ENCODE measurements around the gene PBXIP1.

Gene PBXIP1

DNA sequence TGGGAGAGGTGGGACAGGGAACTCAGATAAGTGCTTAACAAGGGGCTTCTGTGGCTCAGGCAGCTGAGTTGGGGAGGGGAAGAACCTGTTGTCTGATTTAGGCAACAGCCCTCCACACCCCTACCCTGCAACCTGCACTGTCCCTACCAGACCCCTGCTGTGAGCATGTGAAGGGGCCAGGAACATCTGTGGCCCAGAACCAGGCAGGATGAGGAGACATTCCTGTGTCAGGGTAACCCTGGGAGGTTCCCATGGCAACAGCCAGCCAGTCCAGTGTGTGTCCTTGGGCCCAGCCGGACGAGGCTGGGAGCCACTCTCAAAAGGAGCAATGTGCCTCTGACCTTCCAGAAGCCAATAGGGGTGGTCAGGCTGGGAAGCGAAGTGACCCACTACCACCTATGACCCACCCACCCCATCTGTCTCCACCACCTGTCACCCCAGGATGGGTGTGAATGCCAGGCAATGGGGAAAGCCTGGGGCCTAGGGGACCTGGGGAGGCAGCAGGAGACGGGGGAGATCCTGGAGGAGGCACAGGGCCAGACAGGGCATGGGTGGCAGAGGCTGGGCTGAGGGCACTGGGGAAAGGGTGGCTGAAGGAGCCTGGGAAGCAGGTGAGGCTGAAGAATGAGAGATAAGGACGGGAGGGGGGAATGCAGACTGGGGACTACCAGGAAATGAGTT is 14.4 kb downstream of the PBXIP1 start:
- WGBS, 2 experiments (ENCODE audit: insufficient coverage in 2 of 2): 70 to 85% methylated on average over 3 to 4 of the region's 5 CpGs

DNA sequence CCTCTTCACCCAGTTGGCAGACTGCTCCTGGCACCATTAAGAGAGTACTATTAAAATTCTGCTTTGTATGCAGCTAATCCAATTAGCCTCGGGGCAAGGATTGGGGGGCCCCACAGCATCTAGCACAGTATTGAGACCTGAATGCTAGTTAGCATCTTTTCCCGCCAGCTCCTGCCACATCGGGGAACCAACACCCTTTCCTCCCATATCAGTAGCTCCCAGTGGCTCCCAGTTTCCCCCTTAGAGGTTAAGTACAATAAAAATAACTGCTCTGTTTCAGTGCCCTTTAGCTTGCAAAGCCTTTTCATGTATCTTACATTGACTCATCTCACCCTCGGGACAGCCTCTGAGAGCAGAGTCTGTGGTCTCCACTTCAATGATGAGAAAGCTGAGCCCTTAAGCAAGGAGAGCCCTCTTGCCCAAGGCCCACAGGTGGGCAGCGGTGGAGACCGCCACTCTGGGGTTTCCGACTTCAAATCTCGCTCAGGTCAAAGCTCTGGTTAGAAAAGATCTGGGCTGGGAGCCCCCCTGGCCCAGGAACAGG is 15.2 kb downstream of the PBXIP1 start:
- no peak overlapping the region for H3K4me3 ChIP-seq (ENCODE audit: extremely low read depth, insufficient read depth, low read length, poor library complexity, severe bottlenecking)
- peaks cover 13% of the 10 kb centered on the region for H3K36me3 ChIP-seq (ENCODE audit: control insufficient read depth, insufficient read depth, low read length)
- no peaks in the 10 kb centered on the region for H3K9me3 ChIP-seq (ENCODE audit: control insufficient read depth, low read length)
- peaks cover 11% of the 10 kb centered on the region for H3K4me1 ChIP-seq (ENCODE audit: control insufficient read depth, insufficient read depth, low read length, poor library complexity, severe bottlenecking)
- no peak overlapping the region for H3K27ac ChIP-seq (ENCODE audit: low read depth, low read length, severe bottlenecking)
- WGBS, 2 experiments (ENCODE audit: insufficient coverage in 2 of 2): 94% methylated on average over 7 to 8 of the region's 8 CpGs

More for the DNA sequence above, 14.4 kb downstream of the PBXIP1 start:
- H3K36me3 ChIP-seq (ENCODE audit: control insufficient read depth, insufficient read depth, low read length): peaks cover 19% of the 10 kb centered on the region
- H3K9me3 ChIP-seq (ENCODE audit: control insufficient read depth, low read length): no peaks in the 10 kb centered on the region
- H3K4me1 ChIP-seq (ENCODE audit: control insufficient read depth, insufficient read depth, low read length, poor library complexity, severe bottlenecking): peaks cover 11% of the 10 kb centered on the region
- H3K27ac ChIP-seq (ENCODE audit: low read depth, low read length, severe bottlenecking): peak overlapping the region; percentile 16
- no peak overlapping the region for H3K4me3 ChIP-seq (ENCODE audit: extremely low read depth, insufficient read depth, low read length, poor library complexity, severe bottlenecking)

DNA sequence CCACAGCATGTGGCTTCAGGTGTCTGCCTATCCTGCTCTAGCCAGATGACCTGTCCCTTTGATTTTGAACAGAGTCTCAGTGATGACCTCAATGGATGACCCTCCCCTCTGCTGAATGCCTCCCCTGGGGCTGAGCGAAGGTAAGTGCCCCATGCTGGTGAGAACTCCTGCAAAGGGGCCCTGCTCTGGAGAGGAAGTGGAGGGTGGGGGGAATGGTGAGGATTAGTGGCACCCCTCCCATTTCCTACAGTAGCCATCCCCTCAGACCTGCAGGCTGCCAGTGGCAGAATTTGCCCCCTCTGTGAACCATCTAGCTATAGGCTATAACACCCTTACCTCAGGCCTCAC is 15.7 kb downstream of the PBXIP1 start:
- no CpG with 5 or more reads among the region's 1 CpG for WGBS, 2 experiments (ENCODE audit: insufficient coverage in 2 of 2)

DNA sequence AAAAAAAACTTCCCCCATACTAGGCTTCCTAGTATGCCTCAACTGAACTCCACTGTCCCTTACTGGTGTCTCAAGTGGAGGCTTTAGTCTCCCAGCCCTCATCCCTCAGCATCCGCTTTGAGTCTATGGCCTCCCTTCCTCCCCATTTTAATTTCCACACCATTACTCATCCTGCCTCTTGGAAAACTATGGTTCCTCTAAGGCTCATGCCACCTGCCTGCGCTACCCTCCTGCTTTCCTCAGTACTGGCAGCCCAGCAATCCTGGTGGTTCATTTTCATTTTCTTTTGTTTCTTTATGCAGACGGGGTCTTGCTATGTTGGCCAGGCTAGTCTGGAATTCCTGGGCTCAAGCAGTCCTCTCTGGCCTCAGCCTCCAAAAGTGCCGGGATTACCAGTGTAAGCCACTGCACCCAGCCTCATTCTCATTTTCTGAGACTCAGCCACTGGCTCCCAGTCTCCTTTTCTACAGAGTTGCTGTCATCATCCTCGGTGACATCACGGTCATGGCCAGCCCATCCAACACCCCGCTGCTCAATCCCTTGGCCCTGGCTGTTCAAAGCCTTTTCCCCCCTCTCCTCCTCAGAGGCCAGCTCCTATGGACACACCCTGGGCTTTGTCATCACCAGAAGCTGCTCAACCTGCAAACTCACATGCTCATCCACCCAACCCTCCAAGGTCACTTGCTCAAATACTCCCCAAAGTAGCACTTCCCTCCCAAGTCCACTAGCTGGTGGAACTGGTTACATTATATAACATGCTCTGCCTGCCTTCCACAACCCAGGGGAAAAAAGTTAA is 17.1 kb downstream of the PBXIP1 start:
- no peaks in the 10 kb centered on the region for H3K9me3 ChIP-seq (ENCODE audit: control insufficient read depth, low read length)
- peaks cover 11% of the 10 kb centered on the region for H3K4me1 ChIP-seq (ENCODE audit: control insufficient read depth, insufficient read depth, low read length, poor library complexity, severe bottlenecking)
- H3K27ac ChIP-seq (ENCODE audit: low read depth, low read length, severe bottlenecking): no peak overlapping the region
- 95 to 98% methylated on average over 7 of the region's 7 CpGs for WGBS, 2 experiments (ENCODE audit: insufficient coverage in 2 of 2)
- no peak overlapping the region for H3K4me3 ChIP-seq (ENCODE audit: extremely low read depth, insufficient read depth, low read length, poor library complexity, severe bottlenecking)
- H3K36me3 ChIP-seq (ENCODE audit: control insufficient read depth, insufficient read depth, low read length): no peaks in the 10 kb centered on the region

More for the DNA sequence above, 15.7 kb downstream of the PBXIP1 start:
- Histone ChIP-seq H3K4me1 (ENCODE audit: control insufficient read depth, insufficient read depth, low read length, poor library complexity, severe bottlenecking) (peaks cover 11% of the 10 kb centered on the region), H3K9me3 (ENCODE audit: control insufficient read depth, low read length) (no peaks in the 10 kb centered on the region), H3K36me3 (ENCODE audit: control insufficient read depth, insufficient read depth, low read length) (peaks cover 9% of the 10 kb centered on the region), H3K27ac (ENCODE audit: low read depth, low read length, severe bottlenecking) (no peak overlapping the region), H3K4me3 (ENCODE audit: extremely low read depth, insufficient read depth, low read length, poor library complexity, severe bottlenecking) (no peak overlapping the region)

DNA sequence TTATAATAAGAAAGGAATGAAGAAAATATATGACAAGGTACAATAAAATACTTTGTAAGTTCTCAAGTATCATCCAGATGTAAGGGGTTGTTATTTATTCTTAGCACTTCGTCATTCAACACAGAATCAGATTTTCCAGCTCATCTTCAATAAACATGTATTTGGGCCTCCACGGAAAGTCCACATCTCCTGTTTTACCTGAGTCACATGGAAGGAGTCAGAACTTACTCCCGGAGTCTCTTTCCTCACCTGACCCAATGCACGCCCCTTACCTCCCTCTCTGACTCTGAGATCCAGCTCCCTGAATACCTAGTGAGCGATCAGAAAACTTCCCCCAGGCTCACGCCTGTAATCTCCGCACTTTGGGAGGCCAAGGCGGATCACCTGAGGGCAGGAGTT is 17.9 kb downstream of the PBXIP1 start:
- Histone ChIP-seq H3K9me3 (ENCODE audit: control insufficient read depth, low read length) (no peaks in the 10 kb centered on the region), H3K4me1 (ENCODE audit: control insufficient read depth, insufficient read depth, low read length, poor library complexity, severe bottlenecking) (peaks cover 11% of the 10 kb centered on the region), H3K4me3 (ENCODE audit: extremely low read depth, insufficient read depth, low read length, poor library complexity, severe bottlenecking) (peak overlapping the region; percentile 59), H3K36me3 (ENCODE audit: control insufficient read depth, insufficient read depth, low read length) (no peaks in the 10 kb centered on the region), H3K27ac (ENCODE audit: low read depth, low read length, severe bottlenecking) (peak overlapping the region; percentile 100)
- 94 to 96% methylated on average over 6 to 7 of the region's 8 CpGs for WGBS, 2 experiments (ENCODE audit: insufficient coverage in 2 of 2)

DNA sequence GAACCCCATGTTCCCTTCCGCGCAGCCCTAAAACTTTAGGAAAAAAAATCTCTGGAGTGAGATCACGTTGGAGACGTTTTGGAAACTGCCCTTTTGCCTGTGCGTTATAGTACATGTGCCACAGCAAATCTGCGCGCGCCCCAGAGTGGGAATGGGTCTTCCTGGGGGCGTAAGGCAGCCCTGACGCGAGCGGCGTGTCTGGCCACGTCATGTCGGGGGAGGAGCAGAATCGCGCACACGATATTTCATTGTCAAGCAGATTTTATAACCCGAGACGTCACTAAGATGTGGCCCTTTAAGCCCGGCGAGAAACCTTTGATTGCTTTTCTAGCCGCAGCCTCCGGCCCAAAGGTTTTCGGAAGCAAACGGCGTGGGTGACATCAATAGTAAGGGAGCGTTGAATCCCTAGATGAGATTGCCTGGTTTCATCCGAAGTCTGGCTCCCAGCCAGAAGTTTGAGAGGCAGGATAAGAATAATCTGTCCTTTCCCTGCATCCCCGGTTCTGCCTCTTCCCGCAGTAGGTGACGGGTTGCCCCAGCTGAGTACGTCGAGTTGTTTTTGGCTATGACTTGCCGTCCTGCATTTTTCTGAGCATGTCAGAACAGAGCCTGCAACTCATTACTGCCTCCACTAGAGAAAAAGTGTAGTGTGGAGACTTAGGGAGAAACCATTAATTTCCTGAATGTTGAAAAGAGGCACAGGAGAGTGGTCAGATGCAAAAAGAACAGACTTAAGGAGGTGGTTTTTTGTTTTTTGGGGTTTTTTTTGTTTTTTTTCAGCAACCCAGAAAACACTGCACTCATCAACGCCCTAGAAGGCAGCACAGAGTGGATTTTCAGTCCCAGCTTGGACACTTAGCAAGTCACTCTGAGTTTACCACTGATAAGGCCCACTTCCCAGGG is 18.6 kb downstream of the PBXIP1 start:
- Histone ChIP-seq H3K9me3 (ENCODE audit: control insufficient read depth, low read length) (no peaks in the 10 kb centered on the region), H3K36me3 (ENCODE audit: control insufficient read depth, insufficient read depth, low read length) (no peaks in the 10 kb centered on the region), H3K4me3 (ENCODE audit: extremely low read depth, insufficient read depth, low read length, poor library complexity, severe bottlenecking) (peak overlapping the region; percentile 59), H3K27ac (ENCODE audit: low read depth, low read length, severe bottlenecking) (peak overlapping the region; percentile 100), H3K4me1 (ENCODE audit: control insufficient read depth, insufficient read depth, low read length, poor library complexity, severe bottlenecking) (peaks cover 11% of the 10 kb centered on the region)
- WGBS, 2 experiments (ENCODE audit: insufficient coverage in 2 of 2): 0% methylated on average over 29 to 34 of the region's 36 CpGs

DNA sequence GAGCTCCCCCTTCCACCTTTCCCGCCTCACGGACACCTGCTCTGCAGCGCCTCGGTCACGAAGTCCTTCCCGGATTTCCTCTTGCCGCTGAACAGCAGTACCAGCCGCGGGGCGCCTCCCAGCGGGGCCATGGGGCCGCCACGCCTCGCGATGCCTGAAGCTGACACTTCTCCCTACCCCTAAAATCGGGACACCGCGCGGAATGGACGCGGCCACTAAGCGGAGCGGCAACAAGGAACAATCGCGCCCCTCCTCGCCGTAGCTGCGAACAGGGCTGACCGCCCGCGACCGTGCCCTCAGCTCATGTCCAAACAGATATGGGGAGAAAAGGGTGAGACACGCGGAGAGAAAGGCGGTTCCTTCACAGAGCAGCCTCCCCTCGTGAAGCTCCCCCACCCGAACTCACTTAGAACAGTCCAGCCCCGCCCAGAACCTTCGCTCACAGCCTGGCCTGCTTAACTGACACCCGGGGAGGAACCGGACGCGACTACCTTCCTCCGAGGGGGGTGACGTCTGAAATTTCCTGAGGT is 19.3 kb downstream of the PBXIP1 start, which contains the start of gene PMVK:
Gene PMVK (minus strand): TSS at position 165 of the 530 bp plus-strand sequence. CDS start 34 bp downstream, at position 131.
- Histone ChIP-seq H3K27ac (ENCODE audit: low read depth, low read length, severe bottlenecking) (peak within 1 kb of the TSS; percentile 100), H3K36me3 (ENCODE audit: control insufficient read depth, insufficient read depth, low read length) (no peaks in the 10 kb centered on the region), H3K4me1 (ENCODE audit: control insufficient read depth, insufficient read depth, low read length, poor library complexity, severe bottlenecking) (peaks cover 6% of the 10 kb centered on the region), H3K4me3 (ENCODE audit: extremely low read depth, insufficient read depth, low read length, poor library complexity, severe bottlenecking) (peak within 1 kb of the TSS; percentile 59), H3K9me3 (ENCODE audit: control insufficient read depth, low read length) (no peaks in the 10 kb centered on the region)
- 0 to 1% methylated on average over 33 to 36 of the region's 45 CpGs for WGBS, 2 experiments (ENCODE audit: insufficient coverage in 2 of 2)

DNA sequence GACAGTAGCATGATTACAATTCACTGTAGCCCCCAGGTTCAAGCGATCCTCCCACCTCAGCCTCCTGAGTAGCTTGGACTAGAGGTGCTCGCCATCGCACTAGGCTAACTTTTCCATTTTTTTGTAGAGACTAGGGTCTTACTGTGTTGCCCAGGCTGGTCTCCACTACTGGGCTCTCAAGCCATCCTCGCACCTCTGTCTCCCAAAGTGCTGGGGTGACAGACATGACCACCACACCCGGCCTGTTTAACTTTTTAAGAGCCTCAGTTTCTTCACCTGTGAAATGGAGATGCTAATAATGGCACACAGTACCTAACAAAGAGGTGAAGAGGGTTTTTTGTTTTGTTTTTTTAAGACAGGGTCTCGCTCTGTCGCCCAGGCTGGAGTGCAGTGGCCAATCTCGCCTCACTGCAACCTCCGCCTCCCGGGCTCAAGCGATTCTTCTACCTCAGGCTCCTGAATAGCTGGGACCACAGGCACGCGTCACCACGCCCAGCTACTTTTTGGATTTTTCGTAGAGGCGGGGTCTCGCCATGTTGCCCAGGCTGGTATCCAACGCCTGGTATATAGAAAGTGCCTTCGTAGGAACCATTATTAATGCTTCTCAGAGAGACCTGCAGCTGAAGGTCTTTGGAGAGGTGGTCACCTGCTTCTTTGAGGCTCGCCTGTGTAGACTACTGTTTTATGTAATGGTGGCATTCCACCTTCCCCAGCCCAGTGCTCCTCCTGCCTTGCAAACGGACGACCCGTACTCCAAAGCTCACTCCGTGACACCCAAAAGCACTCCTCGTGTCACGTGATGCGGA is 19.9 kb downstream of the PBXIP1 start:
- Histone ChIP-seq H3K4me1 (ENCODE audit: control insufficient read depth, insufficient read depth, low read length, poor library complexity, severe bottlenecking) (no peaks in the 10 kb centered on the region), H3K27ac (ENCODE audit: low read depth, low read length, severe bottlenecking) (peak overlapping the region; percentile 100)
- 58 to 65% methylated on average over 22 of the region's 27 CpGs for WGBS, 2 experiments (ENCODE audit: insufficient coverage in 2 of 2)

DNA sequence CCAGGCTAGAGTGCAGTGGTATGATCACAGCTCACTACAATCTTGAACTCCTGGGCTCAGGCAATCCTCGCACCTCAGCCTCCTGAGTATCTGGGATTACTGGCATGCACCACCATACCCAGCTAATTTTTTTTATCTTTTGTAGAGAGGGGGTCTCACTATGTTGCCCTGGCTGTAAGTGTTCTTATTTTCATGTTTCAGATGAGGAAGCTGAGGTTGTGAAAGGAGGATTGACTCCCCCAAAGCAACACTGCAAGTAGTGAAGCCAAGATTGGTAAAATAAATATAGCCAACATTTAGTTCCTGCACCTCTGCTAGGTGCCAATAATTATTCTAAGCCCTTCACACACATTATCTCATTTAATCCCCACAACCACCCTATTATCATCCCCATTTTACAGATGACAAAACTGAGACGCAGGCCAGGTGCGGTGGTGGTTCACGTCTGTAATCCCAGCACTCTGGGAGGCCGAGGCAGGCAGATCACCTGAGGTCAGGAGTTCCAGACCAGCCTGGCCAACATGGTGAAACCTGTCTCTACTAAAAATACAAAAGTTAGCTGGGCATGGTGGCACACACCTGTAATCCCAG is 21.4 kb downstream of the PBXIP1 start:
- Histone ChIP-seq H3K9me3 (ENCODE audit: control insufficient read depth, low read length) (no peaks in the 10 kb centered on the region), H3K4me1 (ENCODE audit: control insufficient read depth, insufficient read depth, low read length, poor library complexity, severe bottlenecking) (no peaks in the 10 kb centered on the region), H3K4me3 (ENCODE audit: extremely low read depth, insufficient read depth, low read length, poor library complexity, severe bottlenecking) (no peak overlapping the region), H3K36me3 (ENCODE audit: control insufficient read depth, insufficient read depth, low read length) (no peaks in the 10 kb centered on the region), H3K27ac (ENCODE audit: low read depth, low read length, severe bottlenecking) (no peak overlapping the region)
- WGBS, 2 experiments (ENCODE audit: insufficient coverage in 2 of 2): 88 to 94% methylated on average over 4 to 5 of the region's 5 CpGs

More for the DNA sequence above, 19.9 kb downstream of the PBXIP1 start:
- H3K36me3 ChIP-seq (ENCODE audit: control insufficient read depth, insufficient read depth, low read length): no peaks in the 10 kb centered on the region
- peak overlapping the region; percentile 59 for H3K4me3 ChIP-seq (ENCODE audit: extremely low read depth, insufficient read depth, low read length, poor library complexity, severe bottlenecking)
- no peaks in the 10 kb centered on the region for H3K9me3 ChIP-seq (ENCODE audit: control insufficient read depth, low read length)
